Natural killer cell treated with Interleukin-12 subunit alpha and Interleukin-12 subunit beta and Interleukin-15 and Interleukin-18, amount 100 ng/mL, for 72 hours (primary cell): Measurements from ENCODE around the gene TRAPPC3. TPM values are rescaled to one million over a fixed set of nuclear protein-coding genes. Genes with fewer than 3 reads are reported as not detected.

Experiments used
- ATAC-seq, 2 donors: fragments of 150-1000 bp; cut with Tn5 transposase in 1 of 2; sonication (Bioruptor Pico), chemical (Tn5 transposase) in 1 of 2; 2 replicates each; pipeline ENCODE4 v1.10.0; 2021
- DNase-seq: peaks from one replicate; pipeline ENCODE4 v3.0.0; 2022; ENCODE audit warnings: low spot score
- H3K27ac Mint-ChIP-seq, 2 donors: 1 replicate in 1 of 2; 2 replicates in 1 of 2; pipeline ENCODE4 v1.8.0; 2022; ENCODE audit warnings: mixed read lengths in 2 of 2, mild to moderate bottlenecking in 1 of 2, moderate library complexity in 1 of 2
- H3K27me3 Mint-ChIP-seq, 2 donors: 1 replicate in 1 of 2; 2 replicates in 1 of 2; pipeline ENCODE4 v1.8.0; 2022; ENCODE audit warnings: mixed read lengths in 2 of 2
- H3K36me3 Mint-ChIP-seq: one replicate; pipeline ENCODE4 v1.8.0; 2022; ENCODE audit warnings: mixed read lengths
- H3K4me1 Mint-ChIP-seq, 2 donors: 1 replicate in 1 of 2; 2 replicates in 1 of 2; pipeline ENCODE4 v1.8.0; 2022; ENCODE audit warnings: low read depth in 2 of 2, mixed read lengths in 2 of 2, mild to moderate bottlenecking in 1 of 2
- H3K4me3 Mint-ChIP-seq: one replicate; pipeline ENCODE4 v1.8.0; 2022; ENCODE audit warnings: mixed read lengths
- H3K9me3 Mint-ChIP-seq: 2 replicates; pipeline ENCODE4 v1.8.0; 2022; ENCODE audit warnings: mixed read lengths
- total RNA-seq, 2 donors: library from RNA; stranded (reverse); gene quantifications; one replicate each; pipeline ENCODE4 v1.2.3, GENCODE V29; 2022

TRAPPC3 gene
- total RNA-seq, 2 donors from 2014 or later, result 58.4 to 69.2 TPM

DNA sequence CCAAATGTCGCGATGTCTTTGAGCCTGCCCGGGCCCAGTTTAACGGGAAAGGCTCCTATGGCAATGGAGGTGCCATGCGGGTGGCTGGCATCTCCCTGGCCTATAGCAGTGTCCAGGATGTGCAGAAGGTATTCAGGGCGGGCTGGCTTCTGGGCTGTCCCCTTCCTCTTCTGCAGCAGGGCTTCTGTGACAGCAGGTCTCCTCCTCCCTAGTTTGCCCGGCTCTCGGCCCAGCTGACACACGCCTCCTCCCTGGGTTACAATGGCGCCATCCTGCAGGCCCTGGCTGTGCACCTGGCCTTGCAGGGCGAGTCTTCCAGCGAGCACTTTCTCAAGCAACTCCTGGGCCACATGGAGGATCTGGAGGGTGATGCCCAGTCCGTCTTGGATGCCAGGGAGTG lies 57.6 kb downstream of the TRAPPC3 start:
- H3K4me3 Mint-ChIP-seq, result no peak overlapping the region
- ATAC-seq (no peak), DNase-seq (no peak)
- H3K27me3 Mint-ChIP-seq, result no peaks in the 10 kb centered on the region
- no peak overlapping the region for H3K27ac Mint-ChIP-seq
- H3K36me3 Mint-ChIP-seq, result peaks cover 9% of the 10 kb centered on the region
- H3K4me1 Mint-ChIP-seq, result peaks cover 12 to 20% of the 10 kb centered on the region in 2 donors
- H3K9me3 Mint-ChIP-seq, result no peaks in the 10 kb centered on the region

DNA sequence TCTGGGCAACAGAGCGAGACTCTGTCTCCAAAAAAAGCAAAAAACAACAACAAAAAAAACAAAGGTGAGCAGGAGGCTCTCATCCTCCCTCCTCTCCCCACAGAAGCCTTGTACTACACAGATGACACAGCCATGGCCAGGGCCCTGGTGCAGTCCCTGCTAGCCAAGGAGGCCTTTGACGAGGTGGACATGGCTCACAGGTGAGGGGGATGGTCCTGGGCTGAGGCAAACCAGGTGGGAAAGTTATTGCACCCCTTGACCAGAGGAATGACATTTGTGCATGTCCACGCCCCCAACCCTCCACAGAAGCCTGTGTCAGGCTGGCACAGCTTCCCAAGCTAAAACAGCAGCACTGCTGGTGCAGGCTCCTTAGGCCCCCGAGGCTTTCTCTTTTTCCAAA lies 58.1 kb downstream of the TRAPPC3 start:
- DNase-seq (no peak), ATAC-seq (no peak)
- Mint-ChIP-seq H3K4me1 (peaks cover 12 to 16% of the 10 kb centered on the region in 2 donors), H3K36me3 (peaks cover 9% of the 10 kb centered on the region), H3K4me3 (no peak overlapping the region), H3K27me3 (no peaks in the 10 kb centered on the region), H3K9me3 (no peaks in the 10 kb centered on the region), H3K27ac (no peak overlapping the region)

DNA sequence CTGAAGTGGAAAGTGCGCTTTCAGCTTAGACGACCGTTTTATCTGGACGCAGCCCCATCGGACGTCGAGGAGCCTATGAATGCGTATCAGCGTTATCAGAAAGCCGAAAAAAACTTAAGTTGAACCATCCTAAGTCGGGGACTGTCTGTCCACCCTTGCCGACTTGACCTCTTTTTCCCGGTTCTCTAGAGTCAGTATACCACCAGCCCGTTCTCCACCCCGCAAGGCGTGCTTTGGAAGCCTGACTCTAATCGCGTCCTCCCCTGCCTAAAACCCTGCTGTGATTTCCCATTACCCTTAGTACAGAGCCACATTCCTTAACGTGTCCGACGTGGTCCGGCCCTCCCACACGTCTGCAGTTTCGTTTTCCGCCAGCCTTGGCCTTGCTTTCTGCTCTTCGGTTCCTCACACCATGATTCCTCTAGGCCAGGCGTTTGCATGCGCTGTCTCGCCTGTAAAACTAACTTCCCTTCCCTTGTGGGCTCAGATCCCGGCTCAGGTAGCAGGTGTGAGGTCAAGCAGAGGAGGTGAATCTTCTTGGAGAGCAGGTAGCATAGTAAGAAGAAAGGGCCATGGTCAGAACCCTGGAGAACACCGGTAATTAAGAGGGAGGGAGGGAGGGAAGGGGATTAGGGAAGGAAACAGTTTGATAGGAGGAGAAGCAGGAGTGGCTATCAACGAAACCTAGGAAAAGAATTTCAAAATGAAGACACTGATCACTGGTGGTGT lies 59.7 kb downstream of the TRAPPC3 start:
- peak overlapping the region; percentile 97 for H3K4me3 Mint-ChIP-seq
- peak overlapping the region; percentile 85 to 90 for H3K27ac Mint-ChIP-seq
- H3K9me3 Mint-ChIP-seq, result no peaks in the 10 kb centered on the region
- no peaks in the 10 kb centered on the region for H3K27me3 Mint-ChIP-seq
- H3K4me1 Mint-ChIP-seq, result peaks cover 12 to 16% of the 10 kb centered on the region in 2 donors
- ATAC-seq (no peak), DNase-seq (no peak)
- H3K36me3 Mint-ChIP-seq, result peaks cover 9% of the 10 kb centered on the region

DNA sequence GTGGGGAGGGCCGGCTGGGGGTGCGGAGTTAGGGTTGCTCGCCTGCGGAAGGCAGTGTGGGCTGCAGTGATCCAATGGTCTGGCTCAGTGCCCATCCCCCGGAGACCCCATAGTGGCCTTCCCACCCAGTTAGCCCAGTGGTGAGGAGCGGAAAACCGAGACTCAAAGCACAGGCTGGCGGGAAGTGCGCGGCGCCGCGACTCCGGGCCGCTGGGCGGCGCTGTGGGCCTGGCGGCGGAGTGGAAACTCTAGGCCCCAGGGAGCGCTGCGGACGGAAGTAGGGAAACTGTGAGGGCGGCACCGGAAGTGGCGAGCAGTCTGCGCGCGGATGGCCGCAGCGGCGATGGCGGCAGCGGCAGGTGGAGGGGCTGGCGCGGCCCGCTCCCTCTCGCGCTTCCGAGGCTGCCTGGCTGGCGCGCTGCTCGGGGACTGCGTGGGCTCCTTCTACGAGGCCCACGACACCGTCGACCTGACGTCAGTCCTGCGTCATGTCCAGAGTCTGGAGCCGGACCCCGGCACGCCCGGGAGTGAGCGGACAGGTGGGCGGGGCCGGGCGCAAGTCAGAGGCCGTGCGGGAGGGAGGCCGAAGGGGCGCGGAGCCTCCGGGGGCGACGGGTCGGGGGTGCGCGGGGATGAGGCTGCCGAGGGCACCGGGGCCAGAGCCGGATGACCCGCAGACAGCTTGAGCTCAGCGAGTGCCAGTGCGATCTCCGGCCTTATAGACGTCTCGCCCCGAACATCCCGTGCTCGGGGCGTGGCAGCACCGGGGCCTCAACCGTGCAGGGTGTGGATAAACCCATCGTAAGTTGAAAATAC lies 60.5 kb downstream of the TRAPPC3 start, which contains the start of gene ADPRS:
Gene ADPRS (plus strand): TSS at position 316 of the 816 bp plus-strand sequence. CDS start 13 bp downstream, at position 329.
- Mint-ChIP-seq H3K9me3 (no peaks in the 10 kb centered on the region), H3K36me3 (peaks cover 9% of the 10 kb centered on the region), H3K27me3 (no peaks in the 10 kb centered on the region), H3K4me1 (peaks cover 12 to 16% of the 10 kb centered on the region in 2 donors), H3K27ac (peak within 1 kb of the TSS; percentile 85 to 90), H3K4me3 (peak within 1 kb of the TSS; percentile 97)
- peak; percentile 95 for DNase-seq
- peak; percentile 92 to 93 for ATAC-seq

DNA sequence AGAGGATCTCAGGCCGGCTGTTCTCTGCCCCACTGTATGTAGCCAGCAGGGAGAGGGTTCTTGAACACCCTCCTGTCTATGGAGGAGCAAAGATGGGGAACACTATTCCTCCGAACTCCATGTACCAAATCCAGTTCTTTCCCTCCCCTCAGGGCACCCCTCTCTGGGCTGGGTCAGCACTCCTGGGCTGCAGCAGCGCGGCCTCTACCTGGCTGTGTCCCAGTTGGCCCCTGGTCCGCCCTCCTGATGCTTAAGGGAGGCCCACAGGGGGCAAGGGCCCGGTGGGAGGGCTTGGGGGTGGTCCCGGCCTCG lies 61.1 kb downstream of the TRAPPC3 start:
- Mint-ChIP-seq H3K4me3 (no peak overlapping the region), H3K9me3 (no peaks in the 10 kb centered on the region), H3K27me3 (no peaks in the 10 kb centered on the region), H3K27ac (peak overlapping the region; percentile 85 to 90), H3K4me1 (peaks cover 12 to 16% of the 10 kb centered on the region in 2 donors), H3K36me3 (peaks cover 9% of the 10 kb centered on the region)
- ATAC-seq (no peak), DNase-seq (no peak)

DNA sequence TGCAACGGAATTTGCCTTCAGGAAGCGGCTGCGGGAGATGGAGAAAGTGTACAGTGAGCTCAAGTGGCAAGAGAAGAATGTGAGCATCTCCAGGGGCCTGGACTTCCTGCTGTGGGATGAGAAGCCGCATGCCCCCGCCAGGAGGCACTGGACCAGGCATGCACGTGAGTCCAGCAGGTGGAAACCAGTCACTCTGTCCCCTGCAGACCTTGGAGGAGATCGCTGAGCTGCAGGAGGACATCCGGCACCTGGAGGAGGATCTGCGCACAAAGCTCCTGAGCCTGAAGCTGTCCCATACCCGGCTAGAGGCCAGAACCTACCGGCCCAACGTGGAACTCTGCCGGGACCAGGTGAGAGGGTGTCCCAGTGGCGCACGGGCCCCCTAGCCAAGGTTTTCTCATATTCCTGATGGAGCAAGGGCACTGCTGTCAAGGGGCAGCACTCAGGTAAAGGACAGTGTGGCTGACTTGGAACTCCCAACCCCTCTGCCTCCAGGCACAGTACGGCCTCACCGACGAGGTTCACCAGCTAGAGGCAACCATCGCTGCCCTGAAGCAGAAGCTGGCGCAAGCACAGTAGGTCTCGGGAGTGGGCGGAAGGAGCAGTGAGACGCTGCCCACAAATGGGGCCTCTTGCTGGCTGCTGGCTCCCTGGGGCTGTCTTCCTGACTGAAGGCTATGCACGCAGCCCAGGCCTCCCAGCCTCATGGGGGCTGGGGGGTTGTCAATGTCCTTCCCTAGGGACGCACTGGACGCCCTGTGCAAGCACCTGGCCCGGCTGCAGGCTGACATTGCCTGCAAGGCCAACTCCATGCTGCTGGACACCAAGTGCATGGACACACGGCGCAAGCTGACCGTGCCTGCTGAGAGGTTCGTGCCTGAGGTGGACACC lies 61.8 kb downstream of the TRAPPC3 start:
- peaks cover 9% of the 10 kb centered on the region for H3K36me3 Mint-ChIP-seq
- H3K4me3 Mint-ChIP-seq, result peak overlapping the region; percentile 45
- peak overlapping the region; percentile 20 to 30 for H3K27ac Mint-ChIP-seq
- no peaks in the 10 kb centered on the region for H3K9me3 Mint-ChIP-seq
- ATAC-seq (no peak), DNase-seq (no peak)
- H3K4me1 Mint-ChIP-seq, result peaks cover 12 to 16% of the 10 kb centered on the region in 2 donors
- peaks cover under 1 to 2% of the 10 kb centered on the region in 2 donors for H3K27me3 Mint-ChIP-seq

Other genes starting within 250 kb of the TRAPPC3 start
- 10 to 100 TPM; 37.7 to 56.5 TPM for gene AGO3, start 218.4 kb downstream of the TRAPPC3 start, total RNA-seq
- gene TEKT2, start 65.4 kb downstream of the TRAPPC3 start, total RNA-seq, result not detected
- 10 to 100 TPM; 43.5 to 47.9 TPM for gene ADPRS, start 60.6 kb downstream of the TRAPPC3 start, total RNA-seq
- under 1 TPM in 1 of 2 donors, not detected in 1; 0.08 TPM for gene COL8A2, start 24.3 kb downstream of the TRAPPC3 start, total RNA-seq
- gene MAP7D1, start 6.7 kb upstream of the TRAPPC3 start, total RNA-seq, result 100 to 1,000 TPM; 153 to 196 TPM
- 100 to 1,000 TPM; 118 to 131 TPM for gene THRAP3, start 75.0 kb upstream of the TRAPPC3 start, total RNA-seq
- 10 to 100 TPM; 12.6 to 18.6 TPM for gene SH3D21, start 156.9 kb upstream of the TRAPPC3 start, total RNA-seq
- gene EVA1B, start 174.2 kb upstream of the TRAPPC3 start, total RNA-seq, result 1 to 10 TPM; 5.8 to 6.3 TPM
- 10 to 100 TPM; 58.2 to 76.1 TPM for gene STK40, start 236.4 kb upstream of the TRAPPC3 start, total RNA-seq
- 10 to 100 TPM; 56.6 to 58.1 TPM for gene LSM10, start 248.4 kb upstream of the TRAPPC3 start, total RNA-seq